Activated naive CD8-positive, alpha-beta T cell treated with anti-CD3 and anti-CD28 coated beads, Interleukin-2, amount 50 U/mL, for 24 hours (primary cell): ENCODE measurements around the gene TMEM150C.
"Not testable (repeated sequence)": the region's sequence is repeated elsewhere in the genome, so short reads cannot be mapped to it uniquely, and the experiment has no call there.

Experiments
- ATAC-seq: fragments of 150-1000 bp; cut with Tn5 transposase; one replicate; pipeline ENCODE4 v1.10.0; 2021
- DNase-seq: peaks from one replicate; pipeline ENCODE4 v3.0.0; 2021
- H3K27ac Mint-ChIP-seq: one replicate; pipeline ENCODE4 v1.8.0; 2021; ENCODE audit warnings: mild to moderate bottlenecking, mixed read lengths
- H3K27me3 Mint-ChIP-seq: one replicate; pipeline ENCODE4 v1.8.0; 2021; ENCODE audit warnings: mixed read lengths
- H3K36me3 Mint-ChIP-seq: one replicate; pipeline ENCODE4 v1.8.0; 2021; ENCODE audit warnings: low read depth, mixed read lengths
- H3K4me1 Mint-ChIP-seq: one replicate; pipeline ENCODE4 v1.8.0; 2021; ENCODE audit warnings: mixed read lengths
- H3K4me3 Mint-ChIP-seq: one replicate; pipeline ENCODE4 v1.8.0; 2021; ENCODE audit warnings: mild to moderate bottlenecking, moderate library complexity, mixed read lengths
- H3K9me3 Mint-ChIP-seq: one replicate; pipeline ENCODE4 v1.8.0; 2021; ENCODE audit warnings: mixed read lengths

The TMEM150C gene

DNA sequence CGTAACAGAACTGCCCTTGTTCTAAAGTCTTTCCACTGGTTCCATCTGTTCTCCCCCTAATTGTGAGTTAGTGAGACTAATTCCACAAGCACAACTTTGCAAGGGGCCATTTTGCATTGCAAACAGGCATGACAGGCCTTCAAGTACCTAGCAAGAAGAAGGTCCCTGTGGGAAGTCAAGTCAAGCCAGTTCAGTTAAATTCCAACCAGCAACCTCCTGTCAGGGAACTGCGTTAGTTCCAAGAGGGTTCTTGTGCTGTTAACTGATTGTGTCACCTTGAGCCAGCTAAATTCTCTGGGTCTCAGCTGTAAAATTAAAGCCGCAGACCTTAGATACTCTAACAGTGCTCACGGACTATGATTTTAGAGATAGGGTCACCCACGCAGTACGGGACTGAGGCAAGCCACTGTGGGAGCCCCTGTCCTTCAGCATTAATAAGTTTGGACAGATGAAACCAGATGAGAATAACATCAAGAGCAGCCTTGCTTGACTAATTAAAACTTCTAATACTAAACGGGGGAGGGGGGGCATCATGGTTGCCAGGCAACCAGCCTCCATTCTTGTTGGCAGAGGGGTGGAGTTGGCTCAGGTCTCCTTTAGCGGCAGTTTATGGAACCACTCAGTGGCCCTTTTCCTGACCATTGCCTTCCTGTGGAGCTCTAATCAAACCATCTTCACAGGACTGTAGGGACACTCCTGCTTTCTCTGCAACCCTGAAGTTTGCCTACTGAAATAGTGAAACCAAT is 24.1 kb upstream of the TMEM150C start:
- DNase-seq (no peak), ATAC-seq (no peak)
- Mint-ChIP-seq H3K27me3 (peaks cover 7% of the 10 kb centered on the region), H3K9me3 (no peaks in the 10 kb centered on the region), H3K36me3 (no peaks in the 10 kb centered on the region), H3K27ac (no peak overlapping the region), H3K4me1 (no peaks in the 10 kb centered on the region), H3K4me3 (no peak overlapping the region)

GRCh38 chr4:82584931-82585330 is 23.1 kb upstream of the TMEM150C start:
- H3K27ac Mint-ChIP-seq = no peak overlapping the region
- H3K4me1 Mint-ChIP-seq = no peaks in the 10 kb centered on the region
- H3K27me3 Mint-ChIP-seq = peaks cover 7% of the 10 kb centered on the region
- H3K4me3 Mint-ChIP-seq = no peak overlapping the region
- DNase-seq (no peak), ATAC-seq (no peak)
- H3K9me3 Mint-ChIP-seq = no peaks in the 10 kb centered on the region
- no peaks in the 10 kb centered on the region for H3K36me3 Mint-ChIP-seq

GRCh38 chr4:82583897-82584587 is 22.3 kb upstream of the TMEM150C start:
- Mint-ChIP-seq H3K27me3 (peaks cover 7% of the 10 kb centered on the region), H3K9me3 (no peaks in the 10 kb centered on the region), H3K27ac (no peak overlapping the region), H3K36me3 (no peaks in the 10 kb centered on the region), H3K4me1 (no peaks in the 10 kb centered on the region), H3K4me3 (no peak overlapping the region)
- DNase-seq (no peak), ATAC-seq (no peak)

DNA sequence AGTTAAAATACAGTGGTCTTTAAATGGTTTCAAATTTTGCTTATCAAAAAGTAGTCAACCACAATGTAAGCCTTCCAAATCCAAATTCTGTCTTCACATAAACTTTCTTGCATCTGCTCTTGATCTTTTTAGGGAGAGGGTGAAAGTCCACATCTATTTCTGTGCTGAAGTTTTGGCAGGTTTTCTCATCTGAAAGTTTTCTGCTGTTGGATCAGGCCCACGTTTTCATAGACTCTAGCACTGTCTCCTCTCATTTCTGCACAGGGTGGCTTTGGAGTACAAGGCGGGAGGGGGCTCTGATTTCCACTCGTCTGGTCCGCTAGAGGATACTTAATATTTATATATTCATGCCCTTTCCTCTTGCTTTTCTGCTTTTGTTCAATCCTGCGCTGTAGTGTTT is 18.1 kb upstream of the TMEM150C start:
- no peaks in the 10 kb centered on the region for H3K36me3 Mint-ChIP-seq
- peaks cover 6% of the 10 kb centered on the region for H3K27me3 Mint-ChIP-seq
- H3K27ac Mint-ChIP-seq = no peak overlapping the region
- H3K9me3 Mint-ChIP-seq = no peaks in the 10 kb centered on the region
- no peak overlapping the region for H3K4me3 Mint-ChIP-seq
- H3K4me1 Mint-ChIP-seq = no peaks in the 10 kb centered on the region
- ATAC-seq = no peak
- DNase-seq = no peak

GRCh38 chr4:82578935-82579334 is 17.1 kb upstream of the TMEM150C start:
- Mint-ChIP-seq H3K27ac (no peak overlapping the region), H3K9me3 (no peaks in the 10 kb centered on the region), H3K27me3 (peaks cover 8% of the 10 kb centered on the region), H3K4me1 (no peaks in the 10 kb centered on the region), H3K36me3 (no peaks in the 10 kb centered on the region), H3K4me3 (no peak overlapping the region)
- DNase-seq = no peak
- ATAC-seq = no peak

- H3K36me3 Mint-ChIP-seq = no peaks in the 10 kb centered on the region
- H3K4me3 Mint-ChIP-seq = no peak overlapping the region
- peaks cover 2% of the 10 kb centered on the region for H3K27me3 Mint-ChIP-seq
- DNase-seq (no peak), ATAC-seq (no peak)
- no peak overlapping the region for H3K27ac Mint-ChIP-seq
- H3K4me1 Mint-ChIP-seq = no peaks in the 10 kb centered on the region
- H3K9me3 Mint-ChIP-seq = no peaks in the 10 kb centered on the region
Observed at GRCh38 chr4:82577451-82577850, 15.7 kb upstream of the TMEM150C start.

- DNase-seq (no peak), ATAC-seq (no peak)
- H3K4me1 Mint-ChIP-seq = no peaks in the 10 kb centered on the region
- H3K36me3 Mint-ChIP-seq = no peaks in the 10 kb centered on the region
- peaks cover 19% of the 10 kb centered on the region for H3K27me3 Mint-ChIP-seq
- no peak overlapping the region for H3K27ac Mint-ChIP-seq
- no peaks in the 10 kb centered on the region for H3K9me3 Mint-ChIP-seq
- H3K4me3 Mint-ChIP-seq = no peak overlapping the region
Observed at GRCh38 chr4:82569727-82570126, 7.9 kb upstream of the TMEM150C start.

DNA sequence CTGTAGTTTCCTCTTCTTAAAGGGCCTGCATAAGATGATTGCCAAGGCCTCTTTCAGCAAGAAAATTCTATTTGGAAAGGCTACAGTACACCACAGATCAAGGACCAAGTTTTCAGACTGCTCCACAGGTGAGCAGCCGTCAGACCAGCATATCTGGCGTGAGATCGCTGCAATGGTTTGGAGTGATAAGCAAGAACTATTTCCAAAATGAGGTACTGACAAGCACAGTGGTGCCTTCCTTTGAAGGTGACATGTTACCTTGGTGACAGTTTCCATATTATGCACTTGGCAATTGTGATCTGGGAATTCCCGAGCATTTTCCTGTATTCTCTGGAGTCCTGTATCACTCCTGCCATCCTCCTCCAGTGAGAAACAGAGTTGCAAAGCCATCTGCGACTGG is 7.3 kb upstream of the TMEM150C start:
- no peaks in the 10 kb centered on the region for H3K36me3 Mint-ChIP-seq
- no peaks in the 10 kb centered on the region for H3K4me1 Mint-ChIP-seq
- ATAC-seq (no peak), DNase-seq (no peak)
- H3K27me3 Mint-ChIP-seq = peaks cover 20% of the 10 kb centered on the region
- H3K9me3 Mint-ChIP-seq = no peaks in the 10 kb centered on the region
- H3K4me3 Mint-ChIP-seq = no peak overlapping the region
- H3K27ac Mint-ChIP-seq = no peak overlapping the region

DNA sequence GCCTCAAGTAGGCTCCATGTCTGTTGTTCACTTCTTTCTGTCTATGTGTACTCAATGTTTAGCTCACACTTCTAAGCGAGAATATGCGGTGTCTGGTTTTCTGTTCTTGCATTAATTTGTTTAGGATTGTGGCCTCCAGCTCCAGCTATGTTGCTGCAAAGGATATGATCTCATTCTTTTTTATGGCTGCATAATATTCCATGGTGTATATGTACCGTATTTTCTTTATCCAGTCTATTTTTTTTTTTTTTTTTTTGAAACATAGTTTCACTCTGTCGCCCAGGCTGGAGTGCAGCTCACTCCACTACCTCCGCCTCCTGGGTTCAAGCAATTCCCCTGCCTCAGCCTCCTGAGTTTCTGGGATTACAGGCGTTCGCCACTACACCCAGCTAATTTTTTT is 5.7 kb upstream of the TMEM150C start:
- DNase-seq = no peak
- no peak for ATAC-seq
- Mint-ChIP-seq H3K9me3 (no peaks in the 10 kb centered on the region), H3K4me1 (peaks cover 2% of the 10 kb centered on the region), H3K36me3 (no peaks in the 10 kb centered on the region), H3K4me3 (no peak overlapping the region), H3K27me3 (peaks cover 31% of the 10 kb centered on the region), H3K27ac (no peak overlapping the region)

- DNase-seq = no peak
- no peak for ATAC-seq
- Mint-ChIP-seq H3K27ac (no peak overlapping the region), H3K27me3 (peaks cover 56% of the 10 kb centered on the region), H3K4me1 (peaks cover 11% of the 10 kb centered on the region), H3K4me3 (peak overlapping the region; percentile 65), H3K9me3 (no peaks in the 10 kb centered on the region), H3K36me3 (no peaks in the 10 kb centered on the region)
Observed at GRCh38 chr4:82562564-82562854, 721 bp upstream of the TMEM150C start.

GRCh38 chr4:82560853-82561785 is 669 bp downstream of the TMEM150C start:
- no peaks in the 10 kb centered on the region for H3K9me3 Mint-ChIP-seq
- peak; percentile 33 for ATAC-seq
- peaks cover 63% of the 10 kb centered on the region for H3K27me3 Mint-ChIP-seq
- peaks cover 11% of the 10 kb centered on the region for H3K4me1 Mint-ChIP-seq
- DNase-seq = no peak
- peak overlapping the region; percentile 67 for H3K4me3 Mint-ChIP-seq
- H3K27ac Mint-ChIP-seq = no peak overlapping the region
- H3K36me3 Mint-ChIP-seq = no peaks in the 10 kb centered on the region

DNA sequence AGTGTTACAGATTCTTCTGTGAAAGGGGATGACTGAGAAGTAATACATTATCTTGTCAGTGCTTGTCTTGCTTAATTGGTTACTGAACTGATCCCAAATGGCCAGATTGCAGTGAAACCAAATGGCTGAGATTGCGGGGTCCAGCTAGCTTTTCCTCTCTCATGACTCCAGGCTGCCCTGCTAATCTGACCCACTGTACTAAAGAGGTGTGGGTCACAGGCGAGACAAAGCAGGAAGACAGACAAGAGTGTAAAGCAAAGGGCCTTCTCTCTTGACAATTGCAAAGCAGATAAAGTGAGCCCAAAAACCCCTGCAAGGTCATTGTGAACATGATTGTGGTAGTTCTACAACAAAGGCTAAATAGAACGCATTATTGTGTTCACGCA is 2.1 kb downstream of the TMEM150C start:
- peaks cover 11% of the 10 kb centered on the region for H3K4me1 Mint-ChIP-seq
- no peaks in the 10 kb centered on the region for H3K9me3 Mint-ChIP-seq
- no peak for DNase-seq
- ATAC-seq = no peak
- no peak overlapping the region for H3K27ac Mint-ChIP-seq
- no peaks in the 10 kb centered on the region for H3K36me3 Mint-ChIP-seq
- H3K27me3 Mint-ChIP-seq = peaks cover 57% of the 10 kb centered on the region
- no peak overlapping the region for H3K4me3 Mint-ChIP-seq

DNA sequence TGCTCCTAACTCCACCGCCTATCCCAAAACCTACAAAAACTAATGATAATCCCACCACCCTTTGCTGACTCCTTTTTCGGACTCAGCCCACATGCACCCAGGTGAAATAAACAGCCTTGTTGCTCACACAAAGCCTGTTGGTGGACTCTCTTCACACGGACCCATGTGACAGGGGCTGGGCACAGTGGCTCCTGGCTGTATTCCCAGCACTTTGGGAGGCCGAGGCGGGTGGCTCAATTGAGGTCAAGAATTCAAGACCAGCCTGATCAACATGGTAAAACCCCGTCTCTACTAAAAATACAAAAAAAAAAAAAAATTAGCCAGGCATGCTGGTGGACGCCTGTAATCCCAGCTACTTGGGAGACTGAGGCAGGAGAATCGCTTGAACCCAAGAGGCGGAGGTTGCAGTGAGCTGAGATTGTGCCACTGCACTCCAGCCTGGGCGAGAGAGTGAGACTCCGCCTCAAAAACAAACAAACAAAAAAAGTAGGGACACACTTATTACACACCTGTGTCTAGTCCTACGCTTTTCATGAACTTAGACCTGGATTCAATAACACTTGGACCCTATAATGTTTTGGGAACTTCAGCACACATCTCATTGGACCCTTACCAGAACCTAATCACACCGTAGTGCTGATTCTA is 2.6 kb downstream of the TMEM150C start:
- not testable (repeated sequence) for ATAC-seq, H3K36me3 Mint-ChIP-seq, DNase-seq, H3K27ac Mint-ChIP-seq, H3K9me3 Mint-ChIP-seq, H3K4me3 Mint-ChIP-seq
- peaks cover 54% of the 10 kb centered on the region for H3K27me3 Mint-ChIP-seq
- peaks cover 11% of the 10 kb centered on the region for H3K4me1 Mint-ChIP-seq

DNA sequence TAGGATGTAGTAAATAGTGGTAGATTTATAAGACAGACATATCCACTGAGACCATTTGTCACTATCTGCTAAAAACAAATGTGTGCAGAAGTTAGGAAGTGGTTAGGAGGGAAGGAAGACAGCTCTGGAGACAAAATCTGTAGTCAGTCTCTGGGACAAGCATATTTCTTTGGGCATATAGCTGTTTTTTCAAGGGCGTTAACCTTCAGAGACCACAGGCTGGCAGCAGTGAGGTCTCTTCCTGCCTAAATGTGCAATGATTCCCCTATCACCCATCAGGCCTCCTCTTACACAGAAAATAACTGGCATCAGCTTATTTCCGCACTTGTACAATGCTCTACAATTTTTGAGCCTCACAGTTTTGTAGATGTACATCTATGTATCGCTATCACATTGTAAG is 6.5 kb downstream of the TMEM150C start:
- H3K4me3 Mint-ChIP-seq = no peak overlapping the region
- no peaks in the 10 kb centered on the region for H3K4me1 Mint-ChIP-seq
- H3K27ac Mint-ChIP-seq = no peak overlapping the region
- no peaks in the 10 kb centered on the region for H3K9me3 Mint-ChIP-seq
- H3K36me3 Mint-ChIP-seq = no peaks in the 10 kb centered on the region
- ATAC-seq (no peak), DNase-seq (no peak)
- peaks cover 29% of the 10 kb centered on the region for H3K27me3 Mint-ChIP-seq
